UCSD-AML1 (cell line): ENCODE data around the gene RIMBP2.
"Not testable (repeated sequence)": the region's sequence is repeated elsewhere in the genome, so short reads cannot be mapped to it uniquely, and the experiment has no call there.

Experiments used
- DNase-seq: peaks from one replicate; lab custom pipeline; 2025; ENCODE audit not compliant: unreplicated experiment; lab: John Stamatoyannopoulos, UW

The RIMBP2 gene

GRCh38 chr12:130707571-130707891 is 8.6 kb downstream of the RIMBP2 start:
- DNase-seq, result no peak

GRCh38 chr12:130706885-130707570 is 9.1 kb downstream of the RIMBP2 start:
- DNase-seq, result no peak

- DNase-seq, result no peak
Observed at GRCh38 chr12:130706311-130706710, 9.8 kb downstream of the RIMBP2 start.

GRCh38 chr12:130705178-130705822 is 10.8 kb downstream of the RIMBP2 start:
- DNase-seq, result no peak

GRCh38 chr12:130704606-130705005 is 11.5 kb downstream of the RIMBP2 start:
- no peak for DNase-seq

- DNase-seq, result no peak
Observed at GRCh38 chr12:130703733-130704375, 12.2 kb downstream of the RIMBP2 start.

GRCh38 chr12:130702966-130703732 is 12.9 kb downstream of the RIMBP2 start:
- DNase-seq, result no peak

GRCh38 chr12:130701402-130701744 is 14.7 kb downstream of the RIMBP2 start:
- no peak for DNase-seq

- no peak for DNase-seq
Observed at GRCh38 chr12:130700492-130701401, 15.4 kb downstream of the RIMBP2 start.

- DNase-seq, result no peak
Observed at GRCh38 chr12:130698106-130698505, 18.0 kb downstream of the RIMBP2 start.

- DNase-seq, result no peak
Observed at GRCh38 chr12:130696379-130697100, 19.6 kb downstream of the RIMBP2 start.

GRCh38 chr12:130695061-130695460 is 21.0 kb downstream of the RIMBP2 start:
- no peak for DNase-seq

GRCh38 chr12:130689408-130690405 is 26.4 kb downstream of the RIMBP2 start:
- DNase-seq, result no peak

- not testable (repeated sequence) for DNase-seq
Observed at GRCh38 chr12:130688999-130689398, 27.1 kb downstream of the RIMBP2 start.

- DNase-seq, result no peak
Observed at GRCh38 chr12:130687796-130688778, 28.0 kb downstream of the RIMBP2 start.

- DNase-seq, result no peak
Observed at GRCh38 chr12:130687190-130687589, 28.9 kb downstream of the RIMBP2 start.

- no peak for DNase-seq
Observed at GRCh38 chr12:130686511-130686991, 29.5 kb downstream of the RIMBP2 start.

- DNase-seq, result no peak
Observed at GRCh38 chr12:130685850-130686249, 30.2 kb downstream of the RIMBP2 start.
